H1 (cell line): ENCODE data around the gene GALNT17. TPM values are rescaled to one million over a fixed set of nuclear protein-coding genes. Genes with fewer than 3 reads are reported as not detected.
A peak's percentile ranks its signal among the peaks of the same experiment; 100 is the strongest.

Experiments
- CHD2 ChIP-seq: IDR thresholded peaks from 2 replicates; pipeline ENCODE4 v1.6.1; 2012; ENCODE audit warnings: low read length, improper control_type of control experiment
- CTCF ChIP-seq, 3 experiments: IDR thresholded peaks; 1 replicate in 2 of 3; 2 replicates in 1 of 3; pipeline versions ENCODE4 v1.5.1 to v1.6.1; 2011; ENCODE audit warnings: low read length in 3 of 3, mild to moderate bottlenecking in 3 of 3, inconsistent platforms in 2 of 3, low read depth in 1 of 3, moderate library complexity in 1 of 3; ENCODE audit not compliant: insufficient read depth in 1 of 3; ENCODE audit errors: control extremely low read depth in 1 of 3
- HDAC2 ChIP-seq, 2 experiments: fragments of 300-600 bp in 1 of 2; sonication (generic) in 1 of 2; IDR thresholded peaks; 2 replicates each; pipeline ENCODE4 v1.6.1; 2011 to 2012; ENCODE audit warnings: low read depth in 2 of 2, low read length in 2 of 2, mild to moderate bottlenecking in 2 of 2, moderate library complexity in 2 of 2, borderline replicate concordance in 1 of 2, inconsistent platforms in 1 of 2
- KDM1A ChIP-seq: fragments of 200-600, 300-600 bp; sonication (generic); IDR thresholded peaks from 2 replicates; pipeline ENCODE4 v1.7.1; 2016; ENCODE audit warnings: mild to moderate bottlenecking, low read length, borderline replicate concordance
- TCF12 ChIP-seq: IDR thresholded peaks from 2 replicates; pipeline ENCODE4 v1.6.1; 2011; ENCODE audit warnings: low read depth, mild to moderate bottlenecking, low read length
- polyA plus RNA-seq, 7 experiments: library from polyadenylated mRNA; depleted of rRNA in 3 of 7; stranded (reverse) in 5 of 7; unstranded in 2 of 7; fragments of >200 nt in 5 of 7; fragments of 200-250 nt in 2 of 7; gene quantifications; 1 replicate in 5 of 7; 2 replicates in 1 of 7; 4 replicates in 1 of 7; pipeline versions ENCODE4 v1.2.1 to v1.2.3, GENCODE V29; 2011 to 2013; ENCODE audit warnings: missing spikeins in 2 of 7, mixed read lengths in 2 of 7
- total RNA-seq: library from RNA; stranded (reverse); fragmentation: NEBNext Ultra II Directional; extraction: Animal tissue kit (Norgen Biotek cat#: 25700); gene quantifications from 2 replicates; pipeline ENCODE4 v1.2.1, GENCODE V29; 2021
- TF ChIP-seq, protein P1 (sequence below): fragments of 300-600 bp; sonication (generic); IDR thresholded peaks from 2 replicates; pipeline ENCODE4 v1.7.1; 2012; ENCODE audit warnings: low read length, moderate library complexity, mild to moderate bottlenecking, inconsistent platforms; ENCODE audit not compliant: insufficient replicate concordance

The GALNT17 gene
- total and polyA plus RNA-seq, 2 of the 8 experiments (the other 6 are each of a cell fraction or from before 2014, with no cell fraction given), result 37.7 to 47.0 TPM

DNA sequence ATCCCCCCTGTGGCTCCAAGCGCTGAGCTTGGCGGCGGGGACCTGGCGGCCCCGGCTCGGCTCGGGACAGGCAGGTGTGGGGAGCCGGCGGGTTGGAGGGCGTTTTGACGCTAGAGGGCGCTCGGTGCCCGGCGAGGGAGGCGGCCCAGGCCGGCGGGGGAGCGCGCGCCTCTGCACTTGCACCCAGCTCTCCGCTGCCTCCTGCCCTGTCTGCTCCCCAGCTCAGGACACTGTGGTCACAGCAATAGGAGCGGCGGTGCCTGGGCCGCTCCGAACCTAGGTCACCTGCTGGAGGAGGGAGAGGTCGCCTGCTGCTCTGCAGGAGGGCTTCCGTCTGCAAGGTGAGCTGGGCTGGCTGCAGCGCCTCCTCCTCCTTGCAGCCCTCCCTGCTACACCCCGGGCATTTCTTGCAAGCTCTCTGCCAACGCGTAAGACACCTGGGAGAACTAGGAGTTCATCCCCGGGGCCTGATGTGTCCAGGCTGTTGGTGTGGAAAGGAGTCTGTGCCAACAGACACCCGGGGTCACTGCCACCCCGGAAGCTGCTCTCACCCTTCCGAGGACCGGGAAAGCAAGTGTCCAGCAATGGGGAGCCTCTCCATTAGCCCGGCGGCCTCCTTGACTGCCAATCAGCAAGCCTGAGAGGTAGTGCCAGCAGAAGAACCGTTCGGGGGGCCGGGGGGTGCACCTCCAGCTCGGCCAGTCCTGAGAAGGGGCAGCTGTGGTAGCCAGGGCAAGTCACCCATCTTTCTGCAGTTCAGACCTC lies 620.4 kb downstream of the GALNT17 start (continued):
- TF ChIP-seq, protein P1, sequence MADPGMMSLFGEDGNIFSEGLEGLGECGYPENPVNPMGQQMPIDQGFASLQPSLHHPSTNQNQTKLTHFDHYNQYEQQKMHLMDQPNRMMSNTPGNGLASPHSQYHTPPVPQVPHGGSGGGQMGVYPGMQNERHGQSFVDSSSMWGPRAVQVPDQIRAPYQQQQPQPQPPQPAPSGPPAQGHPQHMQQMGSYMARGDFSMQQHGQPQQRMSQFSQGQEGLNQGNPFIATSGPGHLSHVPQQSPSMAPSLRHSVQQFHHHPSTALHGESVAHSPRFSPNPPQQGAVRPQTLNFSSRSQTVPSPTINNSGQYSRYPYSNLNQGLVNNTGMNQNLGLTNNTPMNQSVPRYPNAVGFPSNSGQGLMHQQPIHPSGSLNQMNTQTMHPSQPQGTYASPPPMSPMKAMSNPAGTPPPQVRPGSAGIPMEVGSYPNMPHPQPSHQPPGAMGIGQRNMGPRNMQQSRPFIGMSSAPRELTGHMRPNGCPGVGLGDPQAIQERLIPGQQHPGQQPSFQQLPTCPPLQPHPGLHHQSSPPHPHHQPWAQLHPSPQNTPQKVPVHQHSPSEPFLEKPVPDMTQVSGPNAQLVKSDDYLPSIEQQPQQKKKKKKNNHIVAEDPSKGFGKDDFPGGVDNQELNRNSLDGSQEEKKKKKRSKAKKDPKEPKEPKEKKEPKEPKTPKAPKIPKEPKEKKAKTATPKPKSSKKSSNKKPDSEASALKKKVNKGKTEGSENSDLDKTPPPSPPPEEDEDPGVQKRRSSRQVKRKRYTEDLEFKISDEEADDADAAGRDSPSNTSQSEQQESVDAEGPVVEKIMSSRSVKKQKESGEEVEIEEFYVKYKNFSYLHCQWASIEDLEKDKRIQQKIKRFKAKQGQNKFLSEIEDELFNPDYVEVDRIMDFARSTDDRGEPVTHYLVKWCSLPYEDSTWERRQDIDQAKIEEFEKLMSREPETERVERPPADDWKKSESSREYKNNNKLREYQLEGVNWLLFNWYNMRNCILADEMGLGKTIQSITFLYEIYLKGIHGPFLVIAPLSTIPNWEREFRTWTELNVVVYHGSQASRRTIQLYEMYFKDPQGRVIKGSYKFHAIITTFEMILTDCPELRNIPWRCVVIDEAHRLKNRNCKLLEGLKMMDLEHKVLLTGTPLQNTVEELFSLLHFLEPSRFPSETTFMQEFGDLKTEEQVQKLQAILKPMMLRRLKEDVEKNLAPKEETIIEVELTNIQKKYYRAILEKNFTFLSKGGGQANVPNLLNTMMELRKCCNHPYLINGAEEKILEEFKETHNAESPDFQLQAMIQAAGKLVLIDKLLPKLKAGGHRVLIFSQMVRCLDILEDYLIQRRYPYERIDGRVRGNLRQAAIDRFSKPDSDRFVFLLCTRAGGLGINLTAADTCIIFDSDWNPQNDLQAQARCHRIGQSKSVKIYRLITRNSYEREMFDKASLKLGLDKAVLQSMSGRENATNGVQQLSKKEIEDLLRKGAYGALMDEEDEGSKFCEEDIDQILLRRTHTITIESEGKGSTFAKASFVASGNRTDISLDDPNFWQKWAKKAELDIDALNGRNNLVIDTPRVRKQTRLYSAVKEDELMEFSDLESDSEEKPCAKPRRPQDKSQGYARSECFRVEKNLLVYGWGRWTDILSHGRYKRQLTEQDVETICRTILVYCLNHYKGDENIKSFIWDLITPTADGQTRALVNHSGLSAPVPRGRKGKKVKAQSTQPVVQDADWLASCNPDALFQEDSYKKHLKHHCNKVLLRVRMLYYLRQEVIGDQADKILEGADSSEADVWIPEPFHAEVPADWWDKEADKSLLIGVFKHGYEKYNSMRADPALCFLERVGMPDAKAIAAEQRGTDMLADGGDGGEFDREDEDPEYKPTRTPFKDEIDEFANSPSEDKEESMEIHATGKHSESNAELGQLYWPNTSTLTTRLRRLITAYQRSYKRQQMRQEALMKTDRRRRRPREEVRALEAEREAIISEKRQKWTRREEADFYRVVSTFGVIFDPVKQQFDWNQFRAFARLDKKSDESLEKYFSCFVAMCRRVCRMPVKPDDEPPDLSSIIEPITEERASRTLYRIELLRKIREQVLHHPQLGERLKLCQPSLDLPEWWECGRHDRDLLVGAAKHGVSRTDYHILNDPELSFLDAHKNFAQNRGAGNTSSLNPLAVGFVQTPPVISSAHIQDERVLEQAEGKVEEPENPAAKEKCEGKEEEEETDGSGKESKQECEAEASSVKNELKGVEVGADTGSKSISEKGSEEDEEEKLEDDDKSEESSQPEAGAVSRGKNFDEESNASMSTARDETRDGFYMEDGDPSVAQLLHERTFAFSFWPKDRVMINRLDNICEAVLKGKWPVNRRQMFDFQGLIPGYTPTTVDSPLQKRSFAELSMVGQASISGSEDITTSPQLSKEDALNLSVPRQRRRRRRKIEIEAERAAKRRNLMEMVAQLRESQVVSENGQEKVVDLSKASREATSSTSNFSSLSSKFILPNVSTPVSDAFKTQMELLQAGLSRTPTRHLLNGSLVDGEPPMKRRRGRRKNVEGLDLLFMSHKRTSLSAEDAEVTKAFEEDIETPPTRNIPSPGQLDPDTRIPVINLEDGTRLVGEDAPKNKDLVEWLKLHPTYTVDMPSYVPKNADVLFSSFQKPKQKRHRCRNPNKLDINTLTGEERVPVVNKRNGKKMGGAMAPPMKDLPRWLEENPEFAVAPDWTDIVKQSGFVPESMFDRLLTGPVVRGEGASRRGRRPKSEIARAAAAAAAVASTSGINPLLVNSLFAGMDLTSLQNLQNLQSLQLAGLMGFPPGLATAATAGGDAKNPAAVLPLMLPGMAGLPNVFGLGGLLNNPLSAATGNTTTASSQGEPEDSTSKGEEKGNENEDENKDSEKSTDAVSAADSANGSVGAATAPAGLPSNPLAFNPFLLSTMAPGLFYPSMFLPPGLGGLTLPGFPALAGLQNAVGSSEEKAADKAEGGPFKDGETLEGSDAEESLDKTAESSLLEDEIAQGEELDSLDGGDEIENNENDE, result no peak
- TF ChIP-seq CHD2 (no peak), TCF12 (0 out of 2 replicates have a peak, but pooled peaks have one; percentile 12), KDM1A (peak; percentile 78; the same call in 1 of the 2 replicates), HDAC2 (IDR thresholded peaks at IDR 0.05; ENCODE audit: borderline replicate concordance in 1 of 2, low read depth in 2 of 2, low read length in 2 of 2) (0 out of 4 replicates have a peak, but pooled peaks of 1 of the 2 experiments have one; percentile 32), CTCF (IDR thresholded peaks at IDR 0.05; ENCODE audit: control extremely low read depth in 1 of 3, insufficient read depth in 1 of 3, low read depth in 1 of 3, low read length in 3 of 3) (peak; percentile 75 to 84 (median 83))
